HT-29 (cell line): ENCODE data around the gene TTC39B. TPM values are rescaled to one million over a fixed set of nuclear protein-coding genes. Genes with fewer than 3 reads are reported as not detected.
"Not testable (repeated sequence)": the region's sequence is repeated elsewhere in the genome, so short reads cannot be mapped to it uniquely, and the experiment has no call there.

ENCODE experiments used
- DNase-seq: peaks from one replicate; pipeline ENCODE4 v3.0.0-alpha.2; 2015; ENCODE audit warnings: low spot score
- total RNA-seq: library from RNA; depleted of rRNA; stranded (reverse); fragments of >200 nt; shearing (Covaris generic); gene quantifications from 2 replicates; pipeline ENCODE4 v1.2.3, GENCODE V29; 2014; rRNA removed

The TTC39B gene
- 3.7 and 3.9 TPM in 2 replicates for total RNA-seq

- DNase-seq: peak; percentile 92
Measured at GRCh38 chr9:15306757-15307522, at the start of gene TTC39B. TTC39B (minus strand) TSS chr9:15307216; CDS start chr9:15307125, 91 bp downstream.

GRCh38 chr9:15355669-15356068, 48.7 kb upstream of the TTC39B start:
- no peak for DNase-seq

GRCh38 chr9:15354713-15355112, 47.7 kb upstream of the TTC39B start:
- DNase-seq: no peak

GRCh38 chr9:15353892-15354291, 46.9 kb upstream of the TTC39B start:
- DNase-seq: no peak

DNA sequence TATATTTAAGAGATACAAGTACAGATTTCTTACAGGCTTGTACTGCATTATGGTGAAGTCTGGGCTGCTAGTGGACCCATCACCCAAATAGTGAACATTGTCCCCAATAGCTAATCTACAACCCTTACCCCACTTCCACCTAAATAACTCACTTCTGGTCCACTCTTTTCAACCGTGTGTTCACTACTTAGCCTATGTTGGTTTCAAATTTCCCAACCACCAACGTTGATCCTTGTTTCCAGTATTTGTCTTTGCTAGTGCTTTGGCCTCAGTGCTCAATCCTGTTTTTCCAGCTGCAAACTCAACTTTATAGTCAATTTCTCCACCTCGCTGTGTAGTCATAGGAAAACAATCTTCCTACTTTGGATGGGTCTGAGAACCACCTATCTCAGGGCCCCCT, 45.3 kb upstream of the TTC39B start:
- DNase-seq: no peak

DNA sequence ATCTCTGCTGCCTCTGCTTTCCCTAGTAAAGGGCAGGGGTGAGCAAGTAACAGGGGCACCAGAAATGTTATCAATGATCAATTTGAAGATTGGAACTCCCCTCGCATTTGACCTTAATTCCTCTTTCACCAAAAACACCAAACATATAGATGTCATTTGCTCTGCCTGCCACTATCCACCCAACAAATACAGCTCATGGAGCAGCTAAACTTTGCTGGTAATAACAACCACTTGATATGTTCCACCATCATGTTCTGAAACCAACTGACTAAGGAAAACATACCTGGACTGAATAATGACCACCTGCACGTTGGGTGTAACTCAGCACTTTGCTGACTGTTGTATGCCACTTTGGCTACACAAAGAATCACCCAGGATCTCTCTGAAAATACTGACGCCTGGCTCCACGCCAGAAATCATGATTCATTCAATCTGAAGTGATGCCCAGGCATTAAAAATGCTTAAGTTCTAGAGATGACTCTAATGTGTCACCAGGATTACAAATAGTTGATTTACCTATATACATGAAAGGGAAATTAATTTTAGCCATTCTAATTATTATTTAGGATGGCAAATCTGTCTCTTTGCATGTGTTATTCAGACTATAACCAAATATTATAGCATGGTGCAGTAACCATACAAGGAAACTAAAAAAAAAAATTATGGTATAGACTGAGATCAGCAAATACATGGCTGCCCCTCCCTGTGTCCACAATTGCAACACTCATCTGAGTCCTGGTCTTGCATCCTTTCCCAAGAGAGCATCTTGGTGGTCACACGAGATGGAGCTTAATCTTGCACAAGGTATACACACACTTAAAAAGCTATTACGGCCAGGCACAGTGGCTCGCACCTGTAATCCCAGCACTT, 43.1 kb upstream of the TTC39B start:
- DNase-seq: peak; percentile 81

GRCh38 chr9:15346837-15347236, 39.8 kb upstream of the TTC39B start:
- DNase-seq: no peak

DNA sequence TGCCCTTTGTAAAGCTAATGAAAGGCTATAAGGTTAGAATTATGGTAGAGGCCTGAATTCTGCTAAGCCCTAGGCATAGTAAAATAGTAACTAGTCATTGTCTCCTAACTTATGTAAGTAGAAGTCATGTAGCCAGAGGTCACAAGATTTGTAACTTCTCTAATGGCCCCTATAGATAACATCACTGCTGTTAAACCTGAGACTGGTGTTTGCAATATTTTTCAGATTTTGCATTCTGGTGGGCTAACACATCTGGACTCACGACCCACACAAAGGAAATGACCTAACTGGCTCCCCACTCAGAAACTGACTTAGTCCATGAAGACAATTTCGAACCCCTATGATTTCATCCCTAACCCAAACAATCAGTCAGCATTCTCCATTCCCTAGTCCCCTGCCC, 37.2 kb upstream of the TTC39B start:
- DNase-seq: no peak

DNA sequence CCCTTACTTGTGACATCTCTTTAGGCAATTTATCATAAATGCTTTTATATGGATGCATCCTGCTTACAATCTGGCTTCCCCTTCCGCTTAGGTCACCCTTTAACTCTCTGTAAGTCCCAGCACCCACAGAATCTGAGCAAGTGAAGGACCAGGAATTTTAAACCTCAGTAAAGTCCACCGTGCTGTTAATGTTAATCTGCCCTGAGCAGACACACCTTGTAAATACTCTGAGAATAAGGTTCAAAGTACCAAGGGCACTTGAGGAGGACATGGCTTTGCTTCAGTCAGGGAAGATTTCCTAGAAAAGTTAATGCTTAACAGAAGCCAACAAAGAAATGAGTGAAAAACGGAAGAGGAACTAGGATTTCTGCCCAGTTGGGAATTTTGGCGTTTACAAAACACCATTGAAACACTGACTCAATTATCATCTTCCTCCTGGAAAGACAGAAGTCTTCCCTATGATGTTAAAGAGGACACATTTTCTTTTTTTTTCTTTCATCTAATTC, 26.4 kb upstream of the TTC39B start:
- peak; percentile 39 for DNase-seq

DNA sequence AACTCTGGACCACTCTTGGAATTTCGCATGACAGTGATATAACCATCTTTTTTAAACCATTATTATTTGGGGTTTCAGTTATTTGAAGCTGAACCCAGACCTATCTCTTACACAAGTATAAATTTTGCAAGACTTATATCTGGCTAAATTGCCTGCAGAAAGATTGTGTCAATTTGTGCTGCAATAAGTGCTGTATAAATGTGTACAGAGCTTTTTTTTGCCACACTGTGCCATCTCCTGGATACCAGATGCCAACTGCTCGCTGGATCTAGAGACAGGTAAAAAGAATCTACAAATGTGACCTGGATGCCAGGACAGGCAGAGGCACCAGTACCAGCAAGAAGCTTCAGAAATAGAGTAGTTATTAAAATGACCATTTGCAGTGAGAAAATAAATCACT, 25.9 kb upstream of the TTC39B start:
- no peak for DNase-seq

GRCh38 chr9:15329539-15330109, 22.6 kb upstream of the TTC39B start:
- no peak for DNase-seq

GRCh38 chr9:15328946-15329345, 21.9 kb upstream of the TTC39B start:
- no peak for DNase-seq

- not testable (repeated sequence) for DNase-seq
Measured at GRCh38 chr9:15322695-15323094, 15.7 kb upstream of the TTC39B start.

DNA sequence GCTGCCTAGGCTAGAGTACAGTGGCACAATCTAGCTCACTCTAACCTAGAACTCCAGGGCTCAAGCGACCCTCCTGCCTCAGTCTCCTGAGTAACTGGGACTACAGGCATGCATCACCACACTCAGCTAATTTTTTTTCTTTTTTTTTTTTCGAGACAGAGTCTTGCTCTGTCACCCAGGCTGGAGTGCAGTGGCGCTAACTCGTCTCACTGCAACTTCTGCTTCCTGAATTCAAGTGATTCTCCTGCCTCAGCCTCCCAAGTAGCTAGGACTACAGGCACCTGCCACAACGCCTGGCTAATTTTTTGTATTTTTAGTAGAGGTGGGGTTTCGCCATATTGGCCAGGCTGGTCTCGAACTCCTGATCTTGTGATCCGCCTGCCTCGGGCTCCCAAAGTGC, 12.6 kb upstream of the TTC39B start:
- DNase-seq: not testable (repeated sequence)

- DNase-seq: no peak
Measured at GRCh38 chr9:15317836-15318235, 10.8 kb upstream of the TTC39B start.

GRCh38 chr9:15311607-15312006, 4.6 kb upstream of the TTC39B start:
- no peak for DNase-seq

DNA sequence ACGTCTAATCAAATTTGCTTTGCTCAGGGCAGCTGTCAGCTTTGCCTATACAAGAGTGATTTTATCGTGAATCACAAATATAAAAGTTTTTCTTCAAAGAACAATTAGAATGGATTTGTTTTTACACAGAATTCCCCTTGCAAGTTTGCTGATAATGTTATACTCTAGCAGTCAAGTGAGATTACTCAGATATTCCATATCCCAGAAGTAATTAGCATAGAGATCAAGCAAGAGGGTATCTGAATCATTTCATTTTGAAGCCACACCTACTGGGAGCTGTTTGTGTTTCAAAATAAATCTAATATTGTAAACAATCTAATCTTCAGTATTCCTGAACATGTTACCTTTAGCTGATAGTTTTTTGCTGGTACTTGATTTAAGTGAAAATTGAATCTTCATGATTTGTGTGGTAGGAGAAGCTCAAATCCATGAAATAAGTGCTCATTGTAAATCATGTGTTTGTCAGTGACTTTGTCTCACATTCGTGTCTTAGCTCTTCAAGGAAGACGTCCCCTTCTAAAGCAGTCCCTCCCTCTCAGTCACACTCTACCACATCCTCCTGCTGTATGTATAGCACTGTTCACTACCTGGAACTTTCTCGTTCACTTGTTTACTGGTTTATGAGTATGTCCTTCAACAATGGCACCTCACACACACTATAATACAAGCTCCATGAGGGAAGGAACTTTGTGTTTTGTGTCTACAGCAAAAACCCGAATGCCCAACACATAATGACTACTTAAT, 3.3 kb upstream of the TTC39B start:
- no peak for DNase-seq

- DNase-seq: no peak
Measured at GRCh38 chr9:15308511-15308910, 1.5 kb upstream of the TTC39B start.

DNA sequence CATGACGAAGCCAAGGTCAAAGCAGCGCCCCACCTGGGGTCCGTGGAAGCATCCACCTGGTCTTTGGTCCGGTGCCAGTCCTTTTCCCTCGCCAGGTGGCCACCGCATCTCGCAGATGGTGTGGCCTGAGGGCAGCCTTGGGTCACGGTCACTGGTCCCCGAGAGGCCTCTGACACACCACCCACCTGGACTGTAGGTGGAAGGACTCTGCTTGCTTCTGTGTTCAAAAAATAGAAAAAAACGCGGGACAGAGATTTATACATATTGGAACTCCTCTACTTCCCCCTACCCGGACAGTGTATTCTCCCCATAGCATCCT, 466 bp upstream of the TTC39B start:
- no peak for DNase-seq

DNA sequence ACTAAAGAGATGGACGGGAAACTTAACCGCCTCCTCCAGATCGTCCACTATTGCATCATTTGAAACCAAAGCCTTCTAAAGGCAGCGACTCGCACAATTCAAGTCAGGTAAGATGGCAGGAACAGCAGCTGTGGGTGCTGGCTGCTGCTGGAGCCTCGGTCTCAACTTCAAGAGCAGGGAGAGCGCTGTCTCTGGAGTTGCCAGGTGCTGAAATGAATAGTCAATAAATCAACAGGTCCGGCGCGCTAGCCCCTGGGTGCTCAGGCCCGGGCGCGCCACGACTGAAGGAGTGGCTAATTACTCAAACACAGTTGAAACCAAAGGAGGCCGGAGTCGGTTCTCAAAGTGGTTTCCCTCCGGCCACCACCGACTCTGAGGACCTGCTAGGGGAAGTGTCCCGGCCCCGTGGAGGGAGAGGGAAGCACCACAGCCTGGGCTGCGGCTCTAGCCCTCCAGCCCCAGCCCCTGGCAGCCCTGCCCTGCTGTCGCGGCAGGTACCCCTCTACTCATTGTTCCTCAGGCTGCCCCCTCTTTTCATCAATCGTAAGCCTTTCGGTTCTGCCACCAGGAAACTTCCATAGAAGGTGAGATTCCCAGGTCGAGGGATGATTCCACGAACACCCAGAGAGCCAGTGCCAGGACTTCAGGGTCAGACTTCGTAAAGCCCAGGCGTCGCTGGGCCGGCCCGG, 804 bp downstream of the TTC39B start:
- peak; percentile 78 for DNase-seq

GRCh38 chr9:15305470-15305869, 1.5 kb downstream of the TTC39B start:
- no peak for DNase-seq
